Esophagus squamous epithelium (tissue), 4 donors: ENCODE measurements around the gene PCAT7.

ENCODE experiments used
- CTCF ChIP-seq, 6 experiments: fragments of 450-650 bp in 4 of 6; fragments of 200-600 bp in 2 of 6; sonication (generic) in 2 of 6; IDR thresholded peaks; one replicate each; pipeline ENCODE4 v1.5.1; 2016 to 2019; ENCODE audit warnings: antibody characterized with exemption in 6 of 6, mild to moderate bottlenecking in 4 of 6, moderate library complexity in 4 of 6
- POLR2A ChIP-seq, 4 donors: fragments of 450-650 bp; IDR thresholded peaks; one replicate each; pipeline ENCODE4 v1.6.1; 2017; ENCODE audit warnings: antibody characterized with exemption in 4 of 4, mild to moderate bottlenecking in 4 of 4, moderate library complexity in 3 of 4

GRCh38 chr9:94586316-94586715 lies 31.4 kb downstream of the PCAT7 start:
- no peak for TF ChIP-seq CTCF (IDR thresholded peaks at IDR 0.05)
- no peak for TF ChIP-seq POLR2A (IDR thresholded peaks at IDR 0.05)
